PFSK-1 (cell line): ENCODE measurements around the gene GARIN5A.
A peak's percentile ranks its signal among the peaks of the same experiment; 100 is the strongest.

Experiments
- POLR2AphosphoS5 ChIP-seq: IDR thresholded peaks from 2 replicates; pipeline ENCODE4 v1.6.1; 2012; ENCODE audit warnings: low read depth, mild to moderate bottlenecking, control low read depth, low read length, moderate library complexity
- TAF1 ChIP-seq: IDR thresholded peaks from 2 replicates; pipeline ENCODE4 v1.6.1; 2012; ENCODE audit warnings: low read length, control low read depth, borderline replicate concordance; ENCODE audit not compliant: insufficient read depth
- TF ChIP-seq, protein P1 (sequence below), 2 experiments: IDR thresholded peaks; 2 replicates each; pipeline versions ENCODE4 v1.6.1 to v1.8.0; 2011 to 2012; ENCODE audit warnings: low read depth in 2 of 2, low read length in 2 of 2, control low read depth in 1 of 2, inconsistent platforms in 1 of 2, mild to moderate bottlenecking in 1 of 2, moderate library complexity in 1 of 2; ENCODE audit not compliant: insufficient read depth in 1 of 2

DNA sequence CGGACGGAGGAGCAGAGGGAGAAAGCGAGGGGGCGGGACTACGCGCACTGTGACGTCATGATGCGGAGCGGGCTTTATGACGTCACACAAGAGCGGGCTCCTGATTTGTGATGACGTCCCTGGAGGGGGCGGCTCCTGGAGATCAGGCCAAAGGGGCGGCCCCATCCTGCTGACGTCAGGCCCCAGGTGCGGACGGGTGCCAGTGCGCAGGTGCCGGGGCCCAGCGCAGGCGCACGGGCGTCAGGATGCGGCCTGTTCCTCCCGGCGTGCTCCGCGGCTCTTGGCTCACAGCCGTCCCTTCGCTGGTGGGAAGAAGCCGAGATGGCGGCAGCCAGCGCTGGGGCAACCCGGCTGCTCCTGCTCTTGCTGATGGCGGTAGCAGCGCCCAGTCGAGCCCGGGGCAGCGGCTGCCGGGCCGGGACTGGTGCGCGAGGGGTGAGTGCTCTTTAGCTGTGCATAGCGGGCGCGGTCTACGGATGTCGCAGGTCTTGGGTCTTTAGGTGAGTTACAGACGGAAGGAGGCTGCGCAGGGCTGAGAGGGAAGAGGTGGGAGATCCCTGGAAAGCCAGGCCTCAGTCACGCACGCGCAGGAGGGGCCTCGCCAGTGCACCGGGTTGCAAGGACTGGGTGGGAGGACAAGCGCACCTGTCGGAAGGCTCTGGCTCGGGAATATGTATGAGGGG lies at the start of gene GARIN5A, which contains the start of gene EMC10:
- TF ChIP-seq, protein P1, sequence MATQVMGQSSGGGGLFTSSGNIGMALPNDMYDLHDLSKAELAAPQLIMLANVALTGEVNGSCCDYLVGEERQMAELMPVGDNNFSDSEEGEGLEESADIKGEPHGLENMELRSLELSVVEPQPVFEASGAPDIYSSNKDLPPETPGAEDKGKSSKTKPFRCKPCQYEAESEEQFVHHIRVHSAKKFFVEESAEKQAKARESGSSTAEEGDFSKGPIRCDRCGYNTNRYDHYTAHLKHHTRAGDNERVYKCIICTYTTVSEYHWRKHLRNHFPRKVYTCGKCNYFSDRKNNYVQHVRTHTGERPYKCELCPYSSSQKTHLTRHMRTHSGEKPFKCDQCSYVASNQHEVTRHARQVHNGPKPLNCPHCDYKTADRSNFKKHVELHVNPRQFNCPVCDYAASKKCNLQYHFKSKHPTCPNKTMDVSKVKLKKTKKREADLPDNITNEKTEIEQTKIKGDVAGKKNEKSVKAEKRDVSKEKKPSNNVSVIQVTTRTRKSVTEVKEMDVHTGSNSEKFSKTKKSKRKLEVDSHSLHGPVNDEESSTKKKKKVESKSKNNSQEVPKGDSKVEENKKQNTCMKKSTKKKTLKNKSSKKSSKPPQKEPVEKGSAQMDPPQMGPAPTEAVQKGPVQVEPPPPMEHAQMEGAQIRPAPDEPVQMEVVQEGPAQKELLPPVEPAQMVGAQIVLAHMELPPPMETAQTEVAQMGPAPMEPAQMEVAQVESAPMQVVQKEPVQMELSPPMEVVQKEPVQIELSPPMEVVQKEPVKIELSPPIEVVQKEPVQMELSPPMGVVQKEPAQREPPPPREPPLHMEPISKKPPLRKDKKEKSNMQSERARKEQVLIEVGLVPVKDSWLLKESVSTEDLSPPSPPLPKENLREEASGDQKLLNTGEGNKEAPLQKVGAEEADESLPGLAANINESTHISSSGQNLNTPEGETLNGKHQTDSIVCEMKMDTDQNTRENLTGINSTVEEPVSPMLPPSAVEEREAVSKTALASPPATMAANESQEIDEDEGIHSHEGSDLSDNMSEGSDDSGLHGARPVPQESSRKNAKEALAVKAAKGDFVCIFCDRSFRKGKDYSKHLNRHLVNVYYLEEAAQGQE (IDR thresholded peaks at IDR 0.05; ENCODE audit: insufficient read depth in 1 of 2, low read depth in 2 of 2, low read length in 2 of 2) = 0 out of 4 replicates have a peak, but pooled peaks of 1 of the 2 experiments have one; percentile 25
- TF ChIP-seq POLR2AphosphoS5 = peak; percentile 79
- TF ChIP-seq TAF1 = peak; percentile 71; the same call in 1 of the 2 replicates
